ACHN (cell line): Measurements from ENCODE around the gene PDYN.

ENCODE experiments used
- DNase-seq: peaks from one replicate; pipeline ENCODE4 v3.0.0-alpha.2; 2015
- in situ Hi-C: cut with HindIII; loops from 2 replicates; pipeline ENCODE4 v1.10.0; 2017; ENCODE audit warnings: low sequenced_read_pairs, low pct_ligation_motif_present, low pct_unique_long_range_greater_than_20kb

The PDYN gene

GRCh38 chr20:1997483-1998192 is 3.8 kb upstream of the PDYN start:
- in situ Hi-C loops: no loop called here
- DNase-seq: no peak

GRCh38 chr20:1995531-1996310 is 1.9 kb upstream of the PDYN start:
- DNase-seq: no peak
- in situ Hi-C loops: no loop called here

GRCh38 chr20:1994627-1995026 is 769 bp upstream of the PDYN start:
- no peak for DNase-seq

GRCh38 chr20:1992359-1993110 is 1.3 kb downstream of the PDYN start:
- in situ Hi-C loops: no loop called here
- no peak for DNase-seq

More at GRCh38 chr20:1994627-1995026, 769 bp upstream of the PDYN start:
- in situ Hi-C loops: no loop called here

- peak; percentile 10 for DNase-seq
- in situ Hi-C loops: no loop called here
Observed at GRCh38 chr20:1987826-1988225, 6.0 kb downstream of the PDYN start.

- no peak for DNase-seq
- in situ Hi-C loops: no loop called here
Observed at GRCh38 chr20:1983301-1983700, 10.6 kb downstream of the PDYN start.

- no peak for DNase-seq
- in situ Hi-C loops: no loop called here
Observed at GRCh38 chr20:1982686-1983085, 11.2 kb downstream of the PDYN start.

- in situ Hi-C loops: no loop called here
- DNase-seq: no peak
Observed at GRCh38 chr20:1979106-1979778, 14.6 kb downstream of the PDYN start.

- no peak for DNase-seq
- in situ Hi-C loops: no loop called here
Observed at GRCh38 chr20:1975291-1975690, 18.6 kb downstream of the PDYN start.

GRCh38 chr20:1973601-1974440 is 20.0 kb downstream of the PDYN start:
- in situ Hi-C loops: no loop called here
- no peak for DNase-seq

GRCh38 chr20:1971893-1972586 is 21.8 kb downstream of the PDYN start:
- no peak for DNase-seq
- in situ Hi-C loops: no loop called here

GRCh38 chr20:1968964-1969363 is 24.9 kb downstream of the PDYN start:
- no peak for DNase-seq
- in situ Hi-C loops: no loop called here

GRCh38 chr20:1965520-1966351 is 28.1 kb downstream of the PDYN start:
- DNase-seq: peak; percentile 64
- in situ Hi-C loops: no loop called here

- no peak for DNase-seq
- in situ Hi-C loops: no loop called here
Observed at GRCh38 chr20:1964659-1965405, 29.0 kb downstream of the PDYN start.

- in situ Hi-C loops: no loop called here
- no peak for DNase-seq
Observed at GRCh38 chr20:1964061-1964460, 29.8 kb downstream of the PDYN start.

- DNase-seq: no peak
- in situ Hi-C loops: no loop called here
Observed at GRCh38 chr20:1961374-1961773, 32.5 kb downstream of the PDYN start.
